Measurements from ENCODE around the gene SOX6.

Gene SOX6

DNA sequence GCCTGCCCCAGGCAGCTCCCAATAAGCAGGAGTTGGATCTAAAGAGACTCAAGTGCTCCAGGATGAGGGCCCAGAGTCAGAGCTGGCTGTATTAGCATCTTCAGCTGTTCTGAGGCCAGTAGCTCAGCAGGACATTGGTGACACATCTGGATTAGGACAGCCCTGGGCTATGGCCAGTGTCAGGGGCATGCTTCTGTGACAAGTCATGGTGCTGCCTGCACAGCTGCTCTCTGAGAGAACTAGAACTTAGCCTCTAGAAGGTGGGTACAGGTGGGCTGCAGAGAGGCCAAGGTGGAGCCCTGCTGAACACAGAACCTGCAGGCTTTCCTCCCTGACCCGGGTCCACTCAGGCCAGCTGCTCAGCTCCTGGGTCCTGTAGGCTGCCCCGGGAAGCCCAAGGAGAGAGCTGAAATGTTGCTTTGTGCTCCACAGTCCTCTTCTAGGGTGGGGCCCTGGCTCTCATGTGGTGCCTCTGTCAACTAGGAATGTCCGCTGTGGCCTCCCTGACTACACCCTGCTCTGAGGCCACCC lies 426.9 kb downstream of the SOX6 start:
- no peak overlapping the region for H3K4me3 ChIP-seq (ENCODE audit: low read length, poor library complexity, severe bottlenecking)
- no peak overlapping the region for H3K9ac ChIP-seq (ENCODE audit: low read depth, low read length, poor library complexity, severe bottlenecking)
- TF ChIP-seq, protein P1, sequence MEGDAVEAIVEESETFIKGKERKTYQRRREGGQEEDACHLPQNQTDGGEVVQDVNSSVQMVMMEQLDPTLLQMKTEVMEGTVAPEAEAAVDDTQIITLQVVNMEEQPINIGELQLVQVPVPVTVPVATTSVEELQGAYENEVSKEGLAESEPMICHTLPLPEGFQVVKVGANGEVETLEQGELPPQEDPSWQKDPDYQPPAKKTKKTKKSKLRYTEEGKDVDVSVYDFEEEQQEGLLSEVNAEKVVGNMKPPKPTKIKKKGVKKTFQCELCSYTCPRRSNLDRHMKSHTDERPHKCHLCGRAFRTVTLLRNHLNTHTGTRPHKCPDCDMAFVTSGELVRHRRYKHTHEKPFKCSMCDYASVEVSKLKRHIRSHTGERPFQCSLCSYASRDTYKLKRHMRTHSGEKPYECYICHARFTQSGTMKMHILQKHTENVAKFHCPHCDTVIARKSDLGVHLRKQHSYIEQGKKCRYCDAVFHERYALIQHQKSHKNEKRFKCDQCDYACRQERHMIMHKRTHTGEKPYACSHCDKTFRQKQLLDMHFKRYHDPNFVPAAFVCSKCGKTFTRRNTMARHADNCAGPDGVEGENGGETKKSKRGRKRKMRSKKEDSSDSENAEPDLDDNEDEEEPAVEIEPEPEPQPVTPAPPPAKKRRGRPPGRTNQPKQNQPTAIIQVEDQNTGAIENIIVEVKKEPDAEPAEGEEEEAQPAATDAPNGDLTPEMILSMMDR (conservative IDR thresholded peaks at IDR 0.05; ENCODE audit: low read length), result no peak
- no peak for TF ChIP-seq EZH2phosphoT487 (IDR thresholded peaks at IDR 0.05; ENCODE audit: borderline replicate concordance)
- no peak overlapping the region for H2AFZ ChIP-seq (ENCODE audit: low read length)
- H3K27me3 ChIP-seq (ENCODE audit: insufficient read depth, low read length, poor library complexity, severe bottlenecking), result no peaks in the 10 kb centered on the region
- no peaks in the 10 kb centered on the region for H3K9me3 ChIP-seq (ENCODE audit: insufficient read depth, low read depth, low read length)
- H3K9me2 ChIP-seq (replicated peaks; ENCODE audit: low read depth, low read length), result no peaks in the 10 kb centered on the region
- H3K4me1 ChIP-seq (ENCODE audit: insufficient read depth, low read length, poor library complexity, severe bottlenecking), result no peaks in the 10 kb centered on the region
- no peaks in the 10 kb centered on the region for H4K20me1 ChIP-seq (ENCODE audit: insufficient read depth, low read length, poor library complexity, severe bottlenecking)
- H3K79me2 ChIP-seq (ENCODE audit: insufficient read depth, low read length), result no peaks in the 10 kb centered on the region
- H3F3A ChIP-seq (ENCODE audit: low read depth), result no peaks in the 10 kb centered on the region
- H3K36me3 ChIP-seq (ENCODE audit: insufficient read depth, low read length), result no peaks in the 10 kb centered on the region
- no peak overlapping the region for H3K4me2 ChIP-seq (ENCODE audit: low read depth, low read length, poor library complexity, severe bottlenecking)

DNA sequence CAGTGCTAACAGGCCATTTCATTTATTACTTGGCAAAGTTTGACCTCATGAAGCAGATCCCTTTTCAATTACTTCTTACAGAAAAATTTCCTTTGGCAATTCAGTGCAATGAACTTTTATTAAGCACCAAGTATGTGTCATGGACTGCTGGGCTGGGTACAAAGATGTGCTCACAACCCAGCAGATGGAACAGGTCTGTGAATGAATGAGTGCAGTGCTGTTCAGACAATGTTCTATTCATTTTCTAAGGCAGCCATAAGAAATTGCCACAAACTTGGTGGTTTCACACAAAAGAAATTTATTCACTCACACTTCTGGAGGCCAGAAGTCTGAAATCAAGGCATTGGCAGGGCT lies 428.5 kb downstream of the SOX6 start:
- Histone ChIP-seq H3K27me3 (ENCODE audit: insufficient read depth, low read length, poor library complexity, severe bottlenecking) (no peaks in the 10 kb centered on the region), H3K4me2 (ENCODE audit: low read depth, low read length, poor library complexity, severe bottlenecking) (no peak overlapping the region), H3F3A (ENCODE audit: low read depth) (no peaks in the 10 kb centered on the region), H3K9ac (ENCODE audit: low read depth, low read length, poor library complexity, severe bottlenecking) (no peak overlapping the region), H2AFZ (ENCODE audit: low read length) (no peak overlapping the region), H3K9me2 (replicated peaks; ENCODE audit: low read depth, low read length) (no peaks in the 10 kb centered on the region), H3K4me3 (ENCODE audit: low read length, poor library complexity, severe bottlenecking) (no peak overlapping the region), H3K36me3 (ENCODE audit: insufficient read depth, low read length) (no peaks in the 10 kb centered on the region), H4K20me1 (ENCODE audit: insufficient read depth, low read length, poor library complexity, severe bottlenecking) (no peaks in the 10 kb centered on the region), H3K79me2 (ENCODE audit: insufficient read depth, low read length) (no peaks in the 10 kb centered on the region), H3K4me1 (ENCODE audit: insufficient read depth, low read length, poor library complexity, severe bottlenecking) (no peaks in the 10 kb centered on the region), H3K9me3 (ENCODE audit: insufficient read depth, low read depth, low read length) (no peaks in the 10 kb centered on the region)
- TF ChIP-seq, protein P1 (conservative IDR thresholded peaks at IDR 0.05; ENCODE audit: low read length), result no peak
- no peak for TF ChIP-seq EZH2phosphoT487 (IDR thresholded peaks at IDR 0.05; ENCODE audit: borderline replicate concordance)

DNA sequence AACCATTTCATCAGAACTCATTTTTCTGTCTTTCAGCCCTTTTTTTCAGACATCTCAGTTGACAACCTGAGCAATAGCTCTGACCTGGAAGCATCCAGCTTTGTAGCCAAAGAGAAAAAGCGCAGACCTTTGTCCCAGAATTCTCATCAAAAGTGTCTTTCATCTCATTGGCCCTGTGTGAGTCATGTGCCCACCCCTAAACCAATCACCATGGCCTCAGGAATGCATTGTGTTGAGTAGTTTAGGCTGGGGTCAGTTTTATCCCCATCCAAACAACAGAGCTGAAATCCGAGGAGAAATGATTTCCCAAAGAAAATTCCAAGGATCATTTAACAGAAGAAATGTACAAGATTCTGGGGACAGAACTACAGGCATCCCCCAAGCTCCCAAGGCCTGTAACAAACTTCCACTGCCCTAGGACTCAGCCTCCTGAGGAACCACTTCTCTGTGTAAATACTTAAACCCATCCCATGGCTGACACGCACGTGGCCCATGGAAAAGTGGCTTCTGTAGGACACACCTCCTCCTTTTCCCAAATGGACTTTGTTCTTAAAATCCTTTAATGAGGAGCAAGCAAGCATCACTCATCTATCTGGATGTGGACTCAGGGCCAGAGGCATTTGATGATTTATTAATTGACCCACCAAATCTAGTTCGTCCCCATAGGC lies 429.0 kb downstream of the SOX6 start:
- no peak overlapping the region for H3K4me3 ChIP-seq (ENCODE audit: low read length, poor library complexity, severe bottlenecking)
- H3K27me3 ChIP-seq (ENCODE audit: insufficient read depth, low read length, poor library complexity, severe bottlenecking), result no peaks in the 10 kb centered on the region
- H3F3A ChIP-seq (ENCODE audit: low read depth), result no peaks in the 10 kb centered on the region
- no peaks in the 10 kb centered on the region for H3K9me3 ChIP-seq (ENCODE audit: insufficient read depth, low read depth, low read length)
- no peaks in the 10 kb centered on the region for H3K79me2 ChIP-seq (ENCODE audit: insufficient read depth, low read length)
- H4K20me1 ChIP-seq (ENCODE audit: insufficient read depth, low read length, poor library complexity, severe bottlenecking), result no peaks in the 10 kb centered on the region
- no peak overlapping the region for H2AFZ ChIP-seq (ENCODE audit: low read length)
- no peaks in the 10 kb centered on the region for H3K9me2 ChIP-seq (replicated peaks; ENCODE audit: low read depth, low read length)
- H3K9ac ChIP-seq (ENCODE audit: low read depth, low read length, poor library complexity, severe bottlenecking), result no peak overlapping the region
- no peak for TF ChIP-seq EZH2phosphoT487 (IDR thresholded peaks at IDR 0.05; ENCODE audit: borderline replicate concordance)
- TF ChIP-seq, protein P1 (conservative IDR thresholded peaks at IDR 0.05; ENCODE audit: low read length), result no peak
- H3K36me3 ChIP-seq (ENCODE audit: insufficient read depth, low read length), result no peaks in the 10 kb centered on the region
- no peaks in the 10 kb centered on the region for H3K4me1 ChIP-seq (ENCODE audit: insufficient read depth, low read length, poor library complexity, severe bottlenecking)
- no peak overlapping the region for H3K4me2 ChIP-seq (ENCODE audit: low read depth, low read length, poor library complexity, severe bottlenecking)

Data from Loucy (cell line).